C4-2B (cell line): ENCODE data around the gene CCS.

Experiments used
- CTCF ChIP-seq: fragments of 450-650 bp; conservative IDR thresholded peaks from 2 replicates; pipeline ENCODE4 v1.5.1; 2017; ENCODE audit warnings: mild to moderate bottlenecking
- ZFX ChIP-seq: fragments of 450-650 bp; IDR thresholded peaks from 2 replicates; pipeline ENCODE4 v1.6.1; 2017

GRCh38 chr11:66591175-66591574 is 1.8 kb upstream of the CCS start:
- TF ChIP-seq CTCF (no peak), ZFX (no peak)
